Non-pigmented ciliary epithelial cell (primary cell): ENCODE data around the gene IL1B.

ENCODE experiments used
- DNase-seq: peaks from one replicate; pipeline ENCODE4 v3.0.0-alpha.2; 2010; ENCODE audit warnings: low read depth

IL1B gene

DNA sequence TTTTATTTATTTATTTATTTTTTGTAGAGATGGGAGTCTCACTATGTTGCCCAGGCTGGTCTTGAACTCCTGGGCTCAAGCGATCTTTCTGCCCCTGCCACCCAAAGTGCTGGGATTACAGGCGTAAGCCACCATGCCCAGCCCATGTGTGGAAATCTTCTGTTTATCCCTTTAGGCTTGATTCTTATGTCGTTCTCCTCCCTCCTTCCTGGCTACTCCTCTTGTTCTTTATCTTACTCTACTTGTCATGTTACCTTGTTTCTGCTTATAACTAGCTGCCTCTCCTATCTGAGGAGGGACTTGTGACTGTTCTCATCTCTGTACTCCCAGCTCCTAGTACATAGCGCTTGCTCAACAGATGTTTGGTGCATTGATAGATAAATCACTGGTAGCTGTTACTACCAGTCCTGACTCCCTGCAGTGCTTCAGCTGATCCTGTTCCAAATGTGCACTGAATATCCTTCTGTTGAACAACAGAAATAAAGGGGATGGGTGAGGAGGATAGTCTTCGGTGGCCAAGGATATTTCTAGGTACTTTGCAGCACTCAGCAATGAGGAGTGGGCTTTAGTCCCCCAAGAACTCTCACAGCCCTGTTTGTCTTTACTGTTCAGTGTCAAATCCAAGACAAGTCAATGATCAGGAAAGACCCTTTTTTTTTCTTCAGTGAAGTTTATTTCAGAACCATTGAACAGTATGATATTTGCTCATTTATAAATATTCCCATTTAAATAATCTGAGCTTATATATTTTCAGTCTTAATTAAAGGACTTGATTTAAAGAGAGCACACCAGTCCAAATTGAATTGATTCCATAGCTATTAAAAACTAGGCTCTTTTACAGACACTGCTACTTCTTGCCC lies 7.2 kb downstream of the IL1B start:
- DNase-seq: no peak

- no peak for DNase-seq
Measured at GRCh38 chr2:112828251-112828691, 8.3 kb downstream of the IL1B start.

DNA sequence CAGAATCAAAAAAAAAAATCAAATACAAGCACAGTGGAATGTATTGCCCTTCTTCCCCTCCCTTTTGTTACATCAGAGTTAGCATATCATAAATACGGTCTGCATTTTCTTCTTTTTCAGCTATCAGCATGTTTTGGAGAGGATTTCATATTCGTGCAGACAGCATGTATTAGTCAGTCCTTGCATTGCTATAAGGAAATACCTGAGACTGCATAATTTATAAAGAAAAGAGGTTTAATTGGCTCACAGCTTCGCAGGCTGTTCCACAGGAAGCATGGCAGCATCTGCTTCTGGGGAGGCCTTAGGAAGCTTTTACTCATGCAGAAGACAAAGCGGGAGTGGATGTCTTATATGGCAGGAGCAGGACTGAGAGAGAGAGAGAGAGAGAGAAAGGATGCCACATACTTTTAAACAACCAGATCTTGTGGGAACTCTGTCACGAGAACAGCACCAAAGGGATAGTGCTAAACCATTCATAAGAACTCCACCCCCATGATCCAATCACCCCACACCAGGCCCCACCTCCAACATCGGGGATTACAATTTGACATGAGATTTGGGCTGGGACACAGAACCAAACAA lies 8.9 kb downstream of the IL1B start:
- no peak for DNase-seq

DNA sequence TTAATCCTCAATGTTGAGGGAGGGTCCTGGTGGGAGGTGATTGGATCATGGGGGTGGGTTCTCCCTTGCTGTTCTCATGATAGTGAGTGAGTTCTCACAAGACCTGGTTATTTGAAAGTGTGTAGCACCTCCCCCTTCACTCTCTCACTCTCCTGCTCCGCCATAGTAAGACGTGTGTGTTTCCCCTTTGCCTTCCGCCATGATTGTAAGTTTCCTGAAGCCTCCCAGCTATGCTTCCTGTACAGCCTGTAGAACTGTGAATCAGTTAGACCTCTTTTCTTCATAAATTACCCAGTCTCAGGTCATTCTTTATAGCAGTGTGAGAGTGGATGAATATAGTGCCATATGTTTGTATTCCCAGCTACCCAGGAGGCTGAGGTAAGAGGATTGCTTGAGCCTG lies 9.6 kb downstream of the IL1B start:
- DNase-seq: no peak

GRCh38 chr2:112825706-112826105 lies 10.9 kb downstream of the IL1B start:
- DNase-seq: no peak

- DNase-seq: no peak
Measured at GRCh38 chr2:112824694-112825085, 11.9 kb downstream of the IL1B start.

DNA sequence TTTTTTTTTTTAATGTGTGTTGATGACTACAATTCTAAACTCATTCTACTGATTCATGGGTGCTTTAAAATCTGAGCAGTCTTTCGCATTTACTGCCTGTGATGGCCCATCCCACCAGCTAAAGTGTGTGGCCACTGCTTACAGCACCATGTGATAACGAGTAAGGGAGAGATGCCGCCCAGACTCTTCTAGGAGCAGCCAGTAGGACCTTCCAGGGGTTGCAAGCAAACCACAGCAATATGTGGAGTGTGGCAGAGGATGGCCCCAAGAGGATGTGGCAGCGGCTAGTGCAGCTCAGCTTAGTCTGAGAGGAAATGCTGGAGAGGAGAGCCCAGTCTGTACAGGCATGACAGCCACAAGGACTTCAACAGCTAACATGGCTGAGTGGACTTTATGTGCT lies 14.9 kb downstream of the IL1B start:
- DNase-seq: no peak

GRCh38 chr2:112821142-112821541 lies 15.4 kb downstream of the IL1B start:
- DNase-seq: no peak

- DNase-seq: no peak
Measured at GRCh38 chr2:112820343-112820742, 16.2 kb downstream of the IL1B start.

DNA sequence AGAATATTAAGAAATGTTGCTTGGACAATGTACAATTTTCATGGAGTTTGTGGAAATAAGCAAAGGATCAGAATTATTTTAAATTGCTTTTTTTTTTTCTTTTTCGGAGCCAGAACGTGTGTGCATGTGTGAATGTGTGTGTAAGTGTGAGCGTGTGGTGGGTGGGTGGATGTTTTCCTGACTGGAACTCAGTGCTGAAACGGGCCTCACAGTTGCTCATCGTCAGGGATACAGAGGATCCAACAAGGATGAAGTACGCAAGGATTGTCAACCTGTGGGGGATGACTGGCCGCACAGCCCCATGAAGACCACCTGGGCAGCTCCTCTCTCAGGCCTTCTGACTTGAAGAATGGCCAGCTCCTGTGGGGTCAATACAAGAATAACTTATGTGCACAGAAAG lies 17.5 kb downstream of the IL1B start:
- DNase-seq: no peak

GRCh38 chr2:112818094-112818902 lies 18.3 kb downstream of the IL1B start:
- DNase-seq: no peak

DNA sequence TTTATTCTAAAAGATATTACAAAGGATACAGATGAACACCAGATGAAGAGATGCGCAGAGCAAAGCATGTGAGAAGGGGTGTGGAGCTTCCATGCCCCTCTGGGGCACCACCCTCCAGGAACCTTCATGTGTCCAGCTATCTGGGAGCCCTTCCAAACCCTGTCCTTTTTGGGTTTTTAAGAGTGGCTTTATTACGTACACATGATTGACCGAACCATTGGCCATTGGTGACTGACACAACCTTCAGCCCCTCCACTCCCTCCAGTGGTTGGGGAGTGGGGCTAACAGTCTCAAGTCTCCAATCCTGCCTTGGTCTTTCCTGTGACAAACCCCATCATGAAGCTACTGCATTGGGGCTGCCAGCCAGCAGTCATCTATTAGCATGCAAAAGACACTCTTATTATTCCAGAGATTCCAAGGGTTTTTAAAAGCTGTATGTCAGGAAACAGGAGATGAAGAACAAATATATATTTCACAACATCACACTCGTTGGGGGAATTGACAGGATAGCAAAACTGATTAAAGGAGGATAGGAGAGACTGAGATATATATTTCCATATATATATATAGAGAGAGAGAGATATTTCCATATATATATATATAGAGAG lies 19.4 kb downstream of the IL1B start:
- DNase-seq: no peak

DNA sequence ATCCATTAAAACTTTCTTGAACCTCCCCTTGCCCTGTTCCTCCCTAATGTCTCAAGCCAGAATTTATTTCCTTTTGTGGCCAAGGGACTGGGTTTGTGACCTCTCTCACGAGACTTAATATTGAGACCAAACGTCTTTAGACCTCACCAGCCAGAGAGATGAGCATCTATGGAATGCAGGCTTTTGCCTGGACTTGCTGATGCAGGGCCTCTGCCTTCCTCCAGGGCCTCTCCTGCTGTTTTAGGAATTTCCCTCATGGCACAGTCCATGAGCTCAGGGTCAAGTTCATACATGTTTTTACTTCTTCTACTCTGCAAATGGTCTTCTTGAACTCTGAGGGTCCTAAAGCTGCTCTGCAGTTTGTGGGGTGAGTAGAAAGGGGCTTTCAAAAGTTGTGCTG lies 22.3 kb downstream of the IL1B start:
- DNase-seq: no peak

DNA sequence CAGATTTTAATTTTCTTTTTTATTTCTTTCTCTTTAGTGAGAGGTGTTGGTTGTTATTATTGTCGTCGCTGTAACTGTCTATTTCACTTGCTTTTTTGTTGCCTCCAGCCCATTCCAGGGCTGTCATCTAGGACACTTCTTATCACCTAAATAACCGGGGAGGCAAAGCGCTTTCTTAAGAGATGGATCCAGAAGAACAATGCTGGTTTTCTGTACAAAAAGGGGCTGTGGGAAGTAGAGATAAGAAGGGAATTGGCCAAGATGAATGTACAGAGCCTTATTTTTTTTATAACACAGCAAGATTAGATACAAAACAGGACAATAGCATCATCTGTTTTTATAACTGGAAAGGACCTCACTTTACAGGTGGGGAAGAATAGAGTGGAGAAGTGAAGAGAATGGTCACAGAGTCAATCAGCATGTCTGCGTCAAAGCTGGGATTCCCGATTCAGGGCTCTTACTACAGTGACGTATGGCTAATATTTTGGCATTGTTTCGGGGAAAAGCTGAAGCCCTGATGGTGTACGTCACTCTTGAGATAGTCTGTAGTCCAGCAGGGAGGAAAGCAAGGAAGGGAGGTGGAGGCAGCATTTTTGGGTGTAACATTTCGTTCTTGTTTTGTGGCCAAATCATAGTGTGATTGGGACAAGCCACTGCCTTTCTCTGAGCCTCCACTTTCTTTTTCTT lies 23.2 kb downstream of the IL1B start:
- DNase-seq: no peak

DNA sequence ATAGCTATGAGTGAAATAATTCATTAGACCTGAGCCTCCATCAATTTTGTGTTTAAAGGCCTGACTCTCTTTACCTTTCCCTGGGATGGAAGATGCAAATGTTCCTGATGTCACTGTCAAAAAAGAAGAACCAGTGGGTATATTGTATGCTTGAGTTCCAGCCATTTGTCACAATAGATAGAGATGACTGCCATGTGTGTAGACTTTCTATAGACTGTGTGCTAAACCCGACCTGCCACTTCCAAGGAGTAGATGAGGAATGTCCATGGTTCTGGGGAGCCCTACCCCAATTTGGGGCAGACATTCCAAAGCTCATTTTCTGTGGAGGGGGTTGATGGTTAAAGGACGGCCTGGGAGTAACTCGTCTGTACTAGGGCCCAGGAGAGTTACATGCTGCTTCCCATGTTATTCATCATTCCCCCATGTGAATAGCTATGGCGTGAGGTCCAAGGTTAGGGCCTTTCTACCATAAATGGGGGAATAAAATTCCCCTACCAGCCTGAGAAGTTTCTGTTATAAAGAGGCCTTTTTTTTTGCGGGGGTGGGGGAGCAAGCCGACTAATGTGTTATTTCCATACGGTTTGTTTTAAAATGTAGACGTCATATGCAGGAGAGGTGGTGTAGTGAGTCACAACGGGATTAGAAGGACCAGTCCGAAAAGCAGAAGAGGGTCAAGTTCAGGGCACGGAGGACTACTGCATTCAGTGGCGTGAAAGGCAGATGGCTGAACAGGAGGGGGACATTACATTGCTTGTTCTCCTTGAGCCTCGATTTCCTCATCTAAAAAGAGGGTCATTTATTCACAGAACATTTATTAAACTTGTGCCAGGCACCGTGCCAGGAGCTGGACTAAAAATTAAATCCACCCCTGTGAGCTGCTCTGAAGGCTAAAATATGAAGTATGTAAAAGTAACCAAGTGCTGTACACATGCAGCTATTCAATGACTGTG lies 24.0 kb downstream of the IL1B start:
- DNase-seq: peak; percentile 89

GRCh38 chr2:112811841-112812306 lies 24.7 kb downstream of the IL1B start:
- DNase-seq: peak; percentile 86

DNA sequence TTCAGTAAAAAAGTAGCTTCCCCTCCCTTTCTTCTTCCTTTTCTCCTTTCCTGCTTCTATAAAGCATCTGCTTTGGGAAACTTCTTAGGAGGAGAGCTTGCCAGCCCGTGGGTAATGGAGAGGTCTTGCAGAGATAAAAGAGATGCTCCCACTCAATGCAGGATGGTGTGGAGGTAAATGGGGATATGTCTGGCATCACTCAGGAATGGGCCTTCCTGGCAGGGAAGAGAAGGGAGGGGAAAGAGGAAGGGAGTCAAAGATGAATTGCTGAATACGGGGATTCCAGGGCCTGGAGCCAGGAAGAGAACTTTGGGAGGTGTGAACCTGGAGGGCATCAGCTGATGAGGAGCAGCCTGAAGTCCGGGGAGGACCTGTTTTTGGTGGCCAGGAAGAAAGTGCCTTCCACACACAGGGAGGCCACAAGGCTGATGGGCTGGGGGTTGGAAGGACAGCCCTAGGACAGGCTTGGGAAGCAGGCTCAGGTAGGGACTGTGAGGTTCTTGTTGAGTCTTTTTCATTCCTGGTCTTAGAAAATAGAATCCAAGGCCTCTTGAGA lies 25.2 kb downstream of the IL1B start:
- DNase-seq: no peak

- DNase-seq: no peak
Measured at GRCh38 chr2:112809112-112809511, 27.5 kb downstream of the IL1B start.

GRCh38 chr2:112807233-112807807 lies 29.3 kb downstream of the IL1B start:
- no peak for DNase-seq

DNA sequence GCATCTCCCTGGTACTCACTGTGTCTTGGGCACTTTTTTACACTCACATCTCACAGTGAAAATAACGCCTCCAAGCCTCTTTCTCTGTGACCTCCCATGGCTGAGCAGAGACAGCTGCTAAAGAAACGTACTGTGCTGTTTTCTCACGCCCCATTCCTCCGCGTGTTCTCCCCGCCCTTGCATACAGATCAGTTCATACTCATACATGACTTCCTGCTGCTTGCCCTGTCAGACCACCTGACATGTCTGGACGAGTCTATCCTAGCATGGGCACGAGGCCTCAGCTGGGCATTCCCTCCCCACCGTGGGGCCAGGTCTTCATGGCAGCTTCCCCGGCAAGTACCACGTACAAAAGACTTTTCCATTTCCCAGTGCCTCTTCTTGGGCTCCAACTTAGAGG lies 31.0 kb downstream of the IL1B start:
- DNase-seq: no peak
